Islet of Langerhans (tissue), 1 donor: ENCODE data around the gene ZSCAN5A.
"Not testable (repeated sequence)": the region's sequence is repeated elsewhere in the genome, so short reads cannot be mapped to it uniquely, and the experiment has no call there.

Experiments used
- FAIRE-seq: peaks from one replicate; lab custom pipeline; 2011; peaks lifted over from hg19 to GRCh38; lab: Jason Lieb, UNC

ZSCAN5A gene

DNA sequence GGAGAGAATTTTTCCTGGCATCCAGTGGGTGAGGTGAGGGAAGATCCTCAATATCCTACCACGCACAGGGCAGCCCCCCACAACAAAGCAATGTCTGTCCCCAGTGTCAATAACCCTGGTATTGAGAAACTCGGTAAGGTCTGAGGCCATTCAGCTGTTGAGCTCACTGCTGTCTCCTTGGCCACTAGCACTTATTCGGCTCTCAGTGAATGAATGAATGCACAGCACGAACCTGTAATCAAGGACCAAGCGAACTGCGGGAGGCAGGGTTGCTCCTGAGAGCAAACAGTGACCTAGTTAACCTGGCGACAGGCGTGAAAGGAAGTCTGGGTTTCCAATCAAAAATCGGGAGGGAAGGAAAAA is 640 bp downstream of the ZSCAN5A start:
- no peak for FAIRE-seq

DNA sequence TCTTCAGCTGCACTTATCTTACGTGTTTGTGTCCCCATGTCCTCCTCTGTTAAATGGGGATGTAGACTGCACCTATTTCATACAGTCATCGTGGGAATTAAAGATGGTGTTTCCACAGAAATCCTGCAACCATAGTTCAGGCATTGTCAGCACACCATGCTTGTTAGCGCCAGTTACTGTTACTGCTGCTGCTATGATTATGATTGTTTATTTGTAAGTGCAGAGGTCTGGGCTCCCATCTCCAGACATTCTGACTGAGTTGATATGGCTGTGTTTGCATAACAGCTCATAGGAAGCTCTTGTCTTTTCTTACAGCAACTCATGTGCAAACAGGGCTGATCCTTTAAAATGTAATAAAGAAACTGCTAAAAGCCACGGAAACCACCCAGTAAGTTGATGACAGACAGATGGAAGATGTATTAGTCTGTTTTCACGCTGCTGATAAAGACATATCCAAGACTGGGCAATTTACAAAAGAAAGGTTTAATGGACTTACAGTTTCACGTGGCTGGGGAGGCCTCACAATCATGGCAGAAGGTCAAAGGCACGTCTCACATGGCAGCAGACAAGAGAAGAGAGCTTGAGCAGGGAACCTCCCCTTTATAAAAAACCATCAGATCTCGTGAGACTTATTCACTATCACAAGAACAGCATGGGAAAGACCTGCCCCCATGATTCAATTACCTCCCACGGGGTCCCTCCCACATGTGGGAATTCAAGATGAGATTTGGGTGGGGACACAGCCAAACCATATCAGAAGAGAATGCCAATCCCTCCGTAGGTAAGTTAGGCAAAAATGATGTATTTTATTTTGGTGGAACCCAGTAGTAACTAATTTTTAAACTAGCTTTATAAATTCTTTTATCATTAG is 1.6 kb downstream of the ZSCAN5A start:
- FAIRE-seq = no peak

- FAIRE-seq = no peak
These were observed 2.3 kb downstream of the ZSCAN5A start for GRCh38 chr19:56312342-56312741.

- FAIRE-seq = no peak
These were observed 4.2 kb downstream of the ZSCAN5A start for GRCh38 chr19:56310462-56310861.

DNA sequence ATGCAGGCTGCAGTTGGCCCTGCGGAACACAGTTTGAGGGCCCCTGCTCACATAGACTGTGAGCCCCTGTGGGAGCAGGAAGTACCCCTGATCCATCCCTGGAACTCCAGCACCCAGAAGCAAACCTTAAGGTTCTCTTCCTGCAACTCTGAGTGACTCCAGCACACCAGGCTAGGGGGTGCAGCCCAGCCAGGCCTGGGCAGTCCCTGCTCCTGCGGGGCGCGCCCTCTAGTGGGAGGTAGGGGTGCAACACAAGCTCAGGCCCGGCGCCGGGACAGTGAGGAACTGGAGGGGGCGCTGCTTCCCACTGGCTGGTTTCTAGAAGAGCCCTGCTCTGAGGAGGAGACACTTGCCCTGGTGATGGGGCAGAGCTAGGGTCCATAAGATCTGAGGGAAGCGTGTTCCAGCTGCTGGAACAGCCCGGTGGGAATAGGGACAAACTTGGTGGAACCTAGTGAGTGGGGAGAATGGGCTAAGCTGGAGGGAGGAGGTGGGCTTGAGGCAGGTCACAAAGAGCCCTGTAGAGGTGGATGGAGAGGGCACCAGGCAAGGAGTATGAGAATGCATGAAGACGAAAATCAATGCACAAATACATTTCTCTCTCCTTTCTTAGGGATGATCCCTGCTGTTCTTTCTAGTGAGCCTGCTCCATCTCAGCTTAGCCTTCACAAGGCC is 5.0 kb downstream of the ZSCAN5A start:
- FAIRE-seq = no peak

GRCh38 chr19:56308792-56309191 is 5.8 kb downstream of the ZSCAN5A start:
- FAIRE-seq = no peak

DNA sequence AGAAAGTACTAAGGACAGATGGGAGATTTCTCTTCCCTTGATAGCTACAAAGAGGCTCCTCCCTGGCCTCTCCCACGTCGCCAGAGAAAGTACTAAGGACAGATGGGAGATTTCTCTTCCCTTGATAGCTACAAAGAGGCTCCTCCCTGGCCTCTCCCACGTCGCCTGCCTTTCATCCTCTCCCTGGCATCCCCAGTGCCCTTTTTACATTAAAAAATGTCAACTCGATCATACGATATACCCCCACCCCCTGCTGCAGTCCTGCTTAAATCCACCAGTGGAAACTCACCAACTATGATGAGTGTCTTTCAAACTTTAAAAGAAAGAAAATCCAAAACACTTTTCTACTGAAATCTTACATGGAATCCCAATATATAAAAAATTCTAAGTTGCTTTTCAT is 7.6 kb downstream of the ZSCAN5A start:
- FAIRE-seq = not testable (repeated sequence)

DNA sequence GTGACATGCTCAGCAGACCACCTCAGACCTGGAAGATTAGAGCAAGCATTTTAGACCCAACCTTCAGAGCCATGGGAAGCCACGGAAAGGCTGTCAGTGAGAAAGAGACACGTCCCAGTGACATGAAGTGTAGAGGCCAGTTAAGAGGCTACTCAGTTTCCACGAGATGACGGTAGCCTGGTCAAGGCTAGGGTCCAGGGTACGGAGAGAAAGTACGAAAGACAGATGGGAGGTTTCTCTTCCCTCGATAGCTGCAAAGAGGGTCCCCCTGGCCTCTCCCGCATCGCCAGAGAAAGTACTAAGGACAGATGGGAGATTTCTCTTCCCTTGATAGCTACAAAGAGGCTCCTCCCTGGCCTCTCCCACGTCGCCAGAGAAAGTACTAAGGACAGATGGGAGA is 8.6 kb downstream of the ZSCAN5A start:
- no peak for FAIRE-seq

GRCh38 chr19:56304243-56304642 is 10.4 kb downstream of the ZSCAN5A start:
- FAIRE-seq = no peak

- no peak for FAIRE-seq
These were observed 12.6 kb downstream of the ZSCAN5A start for GRCh38 chr19:56301886-56302620.

DNA sequence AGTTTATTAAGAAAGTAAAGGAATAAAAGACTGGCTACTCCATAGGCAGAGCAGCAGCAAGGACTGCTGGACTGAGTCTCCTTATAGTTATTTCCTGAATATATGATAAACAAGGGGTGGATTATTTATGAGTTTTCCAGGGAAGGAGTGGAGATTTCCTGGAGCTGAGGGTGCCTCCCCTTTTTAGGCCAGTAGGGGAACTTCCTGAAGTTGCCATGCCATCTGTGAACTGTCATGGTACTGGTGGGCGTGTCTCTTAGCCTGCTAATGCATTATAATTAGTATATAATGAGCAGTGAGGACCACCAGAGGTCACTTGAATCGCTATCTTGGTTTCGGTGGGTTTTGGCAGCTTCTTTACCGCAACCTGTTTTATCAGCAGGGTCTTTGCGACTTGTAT is 13.5 kb downstream of the ZSCAN5A start:
- no peak for FAIRE-seq

- FAIRE-seq = no peak
These were observed 15.0 kb downstream of the ZSCAN5A start for GRCh38 chr19:56299688-56300087.

GRCh38 chr19:56297010-56297409 is 17.6 kb downstream of the ZSCAN5A start:
- FAIRE-seq = no peak

DNA sequence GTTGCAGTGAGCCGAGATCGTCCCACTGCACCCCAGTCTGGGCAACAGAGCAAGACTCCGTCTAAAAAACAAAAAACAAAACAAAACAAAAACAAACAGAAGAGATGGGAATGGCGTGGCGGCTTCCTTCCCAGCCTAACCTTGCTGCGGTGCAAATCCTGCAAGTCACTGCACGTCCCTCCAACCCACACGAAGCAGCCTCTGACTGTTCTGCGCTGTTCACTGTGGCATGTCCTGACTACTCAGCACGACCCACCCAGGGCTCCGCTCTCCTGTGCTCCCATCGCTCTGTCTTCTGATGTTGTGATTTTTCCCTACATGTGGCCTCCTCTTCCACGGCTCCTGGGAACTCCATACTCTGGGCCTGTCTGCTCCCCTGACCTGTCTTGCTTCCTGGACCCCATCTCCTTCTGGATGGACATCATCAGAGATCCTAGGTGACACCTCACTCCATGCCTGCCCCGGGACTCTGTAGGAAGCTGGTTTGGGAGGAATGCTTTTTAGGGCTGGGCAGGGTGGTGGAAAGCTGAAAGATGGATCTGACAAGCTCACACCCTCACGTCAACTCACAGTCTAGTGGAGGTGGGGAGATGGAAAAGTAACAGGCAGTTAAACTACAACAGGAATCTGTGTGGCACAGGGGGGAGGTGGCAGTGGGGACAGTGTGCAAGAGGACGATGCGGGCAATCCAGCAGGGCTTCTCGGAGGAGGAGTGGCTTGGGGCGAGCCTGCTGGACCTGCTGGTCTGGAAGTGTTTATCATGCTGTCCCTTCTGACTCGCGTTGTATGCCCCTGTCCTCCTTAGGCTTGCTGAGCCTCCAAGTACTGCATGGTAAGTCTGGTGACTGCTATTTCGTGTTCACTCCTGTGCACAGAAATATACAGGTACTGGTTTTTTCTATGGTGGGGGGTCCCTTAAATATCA is 18.8 kb downstream of the ZSCAN5A start:
- no peak for FAIRE-seq

DNA sequence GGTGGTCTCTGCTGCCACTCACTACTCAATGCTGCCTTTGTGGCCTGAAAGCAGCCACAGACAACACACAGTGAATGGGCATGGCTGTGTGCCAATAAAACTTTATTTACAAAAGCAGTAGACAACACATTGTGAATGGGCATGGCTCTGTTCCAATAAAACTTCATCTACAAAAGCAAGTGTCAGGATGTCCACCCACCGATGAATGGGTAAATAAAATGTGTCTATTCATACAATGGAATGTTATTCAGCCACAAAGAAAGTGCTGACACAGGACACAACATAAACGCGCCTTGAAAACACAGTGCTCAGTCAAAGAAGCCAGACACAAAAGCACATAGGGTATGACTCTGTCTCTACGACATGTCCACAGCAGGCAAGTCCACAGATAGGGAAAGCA is 20.1 kb downstream of the ZSCAN5A start:
- no peak for FAIRE-seq

DNA sequence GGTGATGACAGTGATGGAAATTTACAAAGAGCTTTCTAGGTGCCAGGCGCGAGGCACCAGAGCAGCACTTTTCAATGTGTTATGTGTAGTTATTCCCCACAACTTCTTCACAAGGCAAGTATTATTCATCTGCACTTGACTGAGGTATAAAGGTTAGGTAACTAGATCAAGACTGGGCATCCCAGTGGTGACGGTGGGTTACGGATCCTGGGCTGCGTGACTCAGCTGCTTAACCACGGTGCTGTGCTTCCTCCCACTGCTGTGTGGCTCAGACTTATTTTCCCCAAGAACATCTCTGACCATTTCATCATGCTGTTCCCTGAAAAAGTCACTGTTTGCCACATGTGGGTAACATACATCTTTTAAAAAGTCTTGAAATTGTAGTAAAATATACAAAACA is 22.8 kb downstream of the ZSCAN5A start:
- FAIRE-seq = no peak

DNA sequence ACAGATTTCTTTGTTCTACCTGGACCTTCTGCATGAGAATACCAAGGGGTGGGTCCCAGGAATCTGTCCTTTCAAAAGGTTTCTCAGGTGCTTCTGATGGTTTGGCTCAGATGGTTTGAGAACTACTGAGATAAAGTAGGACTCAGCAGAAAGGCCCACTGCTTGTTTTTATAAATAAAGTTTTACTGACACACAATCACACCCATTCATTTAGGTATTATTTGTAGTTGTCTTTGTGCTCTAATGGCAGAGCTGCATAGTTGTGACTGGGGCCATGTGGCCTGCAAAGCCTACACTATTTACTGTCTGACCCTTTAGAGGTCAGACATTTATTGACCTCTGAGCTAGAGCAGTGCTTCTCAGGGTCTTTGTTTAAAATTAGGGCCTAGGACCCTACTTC is 24.5 kb downstream of the ZSCAN5A start:
- no peak for FAIRE-seq

- no peak for FAIRE-seq
These were observed 29.9 kb downstream of the ZSCAN5A start for GRCh38 chr19:56284746-56285145.

- FAIRE-seq = no peak
These were observed 31.8 kb downstream of the ZSCAN5A start for GRCh38 chr19:56282809-56283208.

DNA sequence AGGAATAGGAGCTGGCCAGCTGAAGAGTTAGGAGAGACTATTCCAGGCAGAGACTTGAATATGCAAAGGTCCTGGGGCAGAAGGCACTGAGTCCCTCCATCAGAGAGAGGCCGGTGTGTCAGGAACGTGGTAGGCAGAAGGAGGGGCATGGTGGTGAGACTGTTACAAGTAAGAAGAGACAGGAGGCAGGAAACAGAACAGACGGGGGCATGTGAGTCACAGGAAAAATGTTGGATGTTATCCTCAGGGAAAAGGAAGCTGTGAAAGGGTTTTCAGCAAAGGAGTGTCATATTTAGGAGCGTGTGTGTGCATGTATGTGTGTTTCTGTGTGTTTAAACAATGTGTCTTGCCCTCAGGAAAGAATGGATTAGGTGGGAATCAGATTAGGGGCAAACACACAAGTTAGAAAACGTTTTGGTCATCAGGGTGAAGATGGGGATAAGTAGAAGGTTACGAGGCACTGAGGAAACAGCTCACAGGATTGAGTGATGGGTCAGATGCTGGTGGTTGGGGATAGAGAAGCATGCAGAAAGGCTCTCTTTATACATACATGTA is 41.0 kb downstream of the ZSCAN5A start:
- FAIRE-seq = no peak

- FAIRE-seq = no peak
These were observed 42.4 kb downstream of the ZSCAN5A start, which contains the start of gene EDDM13 for GRCh38 chr19:56272161-56272798. EDDM13 (plus strand) TSS chr19:56272748; CDS start chr19:56272835, 87 bp downstream.
